ENCODE results near the gene METTL26.

METTL26 gene

DNA sequence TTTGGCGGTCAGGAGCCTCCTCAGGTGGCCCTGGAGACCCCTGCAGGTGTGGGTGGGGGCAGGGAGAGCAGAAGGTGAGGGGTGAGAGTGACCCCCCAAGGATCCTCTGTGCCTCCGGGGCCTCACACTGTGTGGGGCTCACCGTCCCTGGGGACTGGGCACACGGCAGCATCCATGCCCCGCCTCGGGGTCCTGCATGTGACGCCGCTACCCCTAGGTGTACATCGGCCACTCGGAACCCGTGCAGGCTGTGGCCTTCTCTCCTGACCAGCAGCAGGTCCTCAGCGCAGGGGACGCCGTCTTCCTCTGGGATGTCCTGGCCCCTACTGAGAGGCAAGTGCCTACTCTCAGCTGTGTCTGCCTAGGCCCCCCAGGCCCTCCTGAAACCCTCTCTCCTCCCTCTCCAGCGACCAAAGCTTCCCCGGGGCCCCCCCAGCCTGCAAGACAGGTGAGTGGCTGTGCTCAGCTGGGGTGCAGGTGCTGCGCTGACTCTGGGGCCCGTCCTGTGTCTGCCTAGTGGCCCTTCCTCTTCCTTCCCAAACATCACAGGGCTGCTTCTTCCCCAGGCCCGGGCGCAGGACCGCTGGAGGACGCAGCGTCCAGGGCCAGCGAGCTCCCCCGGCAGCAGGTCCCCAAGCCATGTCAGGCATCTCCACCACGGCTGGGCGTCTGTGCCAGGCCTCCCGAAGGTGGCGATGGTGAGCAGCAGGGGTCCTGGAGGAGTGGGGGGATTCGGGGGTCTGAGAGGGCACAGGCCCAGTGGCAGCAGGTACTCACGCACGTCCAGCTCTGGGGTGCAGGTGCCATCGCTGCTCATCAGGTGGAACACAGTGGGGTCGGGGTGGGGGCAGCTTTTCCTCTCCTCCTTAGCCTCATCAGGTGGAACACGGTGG lies 22.8 kb upstream of the METTL26 start:
- no peak for DNase-seq (ENCODE audit: low read depth)

DNA sequence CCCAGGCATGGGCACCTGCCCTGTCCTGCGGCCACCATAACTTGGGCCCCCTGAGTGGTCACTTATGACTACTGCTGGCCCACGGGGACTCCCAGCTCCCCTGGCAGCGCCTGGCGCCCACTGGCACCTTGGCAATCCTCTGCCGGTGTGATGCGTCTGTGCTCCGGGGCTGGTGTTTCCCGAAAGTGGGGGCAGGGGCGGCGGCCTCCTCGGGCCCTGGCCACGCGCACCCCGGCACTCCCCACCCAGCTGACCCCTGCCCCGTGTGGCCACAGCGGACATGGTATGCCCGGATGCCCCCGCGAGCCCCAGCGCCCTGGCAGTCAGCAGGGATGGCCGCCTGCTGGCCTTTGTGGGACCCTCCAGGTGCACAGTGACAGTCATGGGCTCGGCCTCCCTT lies 21.4 kb upstream of the METTL26 start:
- no peak for DNase-seq (ENCODE audit: low read depth)

- DNase-seq (ENCODE audit: low read depth) = no peak
Measured at GRCh38 chr16:654034-654433, 17.9 kb upstream of the METTL26 start.

DNA sequence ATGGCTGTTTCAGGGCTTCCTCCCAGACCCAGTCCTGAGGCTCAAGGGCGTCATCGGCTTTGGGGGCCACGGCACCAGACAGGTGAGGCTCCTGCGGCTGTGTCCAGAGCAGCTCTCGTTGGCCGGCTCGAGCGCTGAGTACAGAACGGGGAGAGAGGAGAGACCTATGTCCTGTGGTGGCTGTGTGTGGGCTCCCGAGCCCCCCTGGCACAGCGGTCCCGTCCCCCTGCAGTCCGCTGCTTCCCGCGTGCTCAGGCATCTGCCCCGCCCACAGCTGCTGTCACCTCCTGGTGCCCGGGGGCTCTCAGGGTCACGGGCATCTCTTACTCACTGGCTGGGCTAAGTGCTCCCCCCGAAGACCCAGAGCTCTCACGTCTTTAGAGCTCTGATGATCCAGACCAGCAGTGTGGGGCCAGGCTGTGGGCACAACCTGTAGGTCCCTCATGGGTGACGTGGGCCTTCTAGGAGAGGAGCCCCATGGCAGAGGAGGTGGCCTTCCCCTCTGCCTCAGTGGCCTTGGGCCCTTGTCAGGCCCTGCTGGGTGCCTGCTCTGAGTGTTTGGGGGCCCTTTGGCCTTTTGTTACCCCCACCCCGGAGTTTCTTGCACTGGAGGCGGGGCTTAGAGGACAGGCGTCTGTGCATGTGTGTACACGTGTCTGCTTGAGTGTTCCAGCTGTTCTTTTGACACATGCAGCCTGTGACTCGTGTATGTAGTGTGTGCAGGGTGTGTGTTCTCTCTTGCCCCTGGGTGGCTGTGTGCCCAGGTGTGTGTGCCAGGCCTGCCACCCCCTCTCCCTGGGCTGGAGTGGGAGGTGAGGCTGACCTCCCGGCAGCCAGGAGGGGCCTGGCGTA lies 16.6 kb upstream of the METTL26 start:
- DNase-seq (ENCODE audit: low read depth) = no peak

DNA sequence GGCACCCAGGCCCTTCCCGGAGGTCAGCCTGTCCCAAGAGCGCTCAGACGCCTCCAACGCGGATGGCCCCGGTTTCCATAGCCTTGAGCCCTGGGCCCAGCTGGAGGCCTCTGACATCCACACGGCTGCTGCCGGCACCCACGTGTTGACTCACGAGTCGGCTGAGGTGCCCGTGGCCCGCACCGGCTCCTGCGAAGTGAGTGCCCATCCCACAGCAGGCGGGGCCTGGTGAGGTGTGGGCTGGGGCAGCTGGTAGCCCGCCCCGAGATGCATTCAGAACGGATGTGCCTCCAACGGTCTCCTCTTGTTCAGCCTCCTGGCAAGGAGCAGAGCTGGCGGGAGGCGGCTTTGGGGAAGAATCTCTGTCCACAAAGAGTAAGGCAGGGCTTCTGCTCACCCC lies 15.7 kb upstream of the METTL26 start:
- no peak for DNase-seq (ENCODE audit: low read depth)

DNA sequence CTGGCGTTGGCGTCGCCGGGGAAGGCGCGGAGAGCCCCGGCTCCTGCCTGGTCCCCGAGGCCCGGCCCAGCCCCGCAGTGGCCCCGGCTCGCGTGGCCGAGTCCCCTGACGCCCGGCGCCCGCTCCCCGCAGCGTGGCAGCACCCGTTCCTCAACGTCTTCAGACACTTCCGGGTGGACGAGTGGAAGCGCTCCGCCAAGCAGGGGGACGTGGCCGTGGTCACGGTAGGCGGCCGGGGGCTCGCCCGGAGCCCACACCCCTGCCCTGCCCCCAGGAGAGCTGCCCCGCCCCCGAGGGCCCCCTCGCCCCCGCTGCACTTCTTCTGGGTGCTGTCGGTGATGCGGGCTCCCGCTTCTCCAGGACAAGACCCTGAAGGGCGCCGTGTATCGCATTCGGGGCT lies 13.5 kb upstream of the METTL26 start:
- DNase-seq (ENCODE audit: low read depth) = no peak

GRCh38 chr16:648781-649589 lies 12.9 kb upstream of the METTL26 start, which contains the start of gene WDR90:
Gene WDR90 (plus strand): TSS chr16:649365. CDS start chr16:649417, 52 bp downstream.
- peak; percentile 91 for DNase-seq (ENCODE audit: low read depth)

DNA sequence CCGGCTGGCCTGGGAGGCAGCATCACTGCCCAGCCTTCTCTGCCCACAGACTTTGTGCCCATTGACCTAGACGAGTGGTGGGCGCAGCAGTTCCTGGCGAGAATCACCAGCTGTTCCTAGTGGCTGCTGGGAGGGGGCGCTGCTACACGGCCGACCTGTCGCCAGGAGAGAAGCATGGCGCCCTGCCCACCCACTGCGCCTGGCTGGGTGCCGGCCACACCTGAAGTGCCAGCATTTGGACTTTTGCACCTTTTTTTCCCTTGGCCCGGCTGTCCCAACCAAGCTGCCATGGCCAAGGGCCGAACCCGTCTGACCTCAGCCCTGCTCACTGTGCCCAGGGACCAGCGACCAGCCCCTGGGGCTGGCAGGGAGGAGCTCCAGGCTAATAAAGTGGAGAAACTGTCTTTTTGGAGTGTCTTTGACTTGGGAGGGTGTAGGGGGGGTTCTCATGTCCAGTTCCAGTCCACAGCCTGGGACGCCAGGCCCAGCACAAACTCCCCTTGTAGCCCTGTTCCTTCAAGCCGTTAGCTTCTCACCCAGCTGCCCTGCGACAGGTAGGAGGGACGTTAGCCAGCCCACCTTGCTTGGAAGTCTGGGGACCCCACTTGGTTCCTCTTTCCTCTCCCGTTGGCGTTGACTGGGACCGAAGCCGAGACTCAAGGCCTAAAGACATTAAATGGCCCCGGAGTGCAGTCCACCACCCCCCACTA lies 12.1 kb upstream of the METTL26 start:
- no peak for DNase-seq (ENCODE audit: low read depth)

DNA sequence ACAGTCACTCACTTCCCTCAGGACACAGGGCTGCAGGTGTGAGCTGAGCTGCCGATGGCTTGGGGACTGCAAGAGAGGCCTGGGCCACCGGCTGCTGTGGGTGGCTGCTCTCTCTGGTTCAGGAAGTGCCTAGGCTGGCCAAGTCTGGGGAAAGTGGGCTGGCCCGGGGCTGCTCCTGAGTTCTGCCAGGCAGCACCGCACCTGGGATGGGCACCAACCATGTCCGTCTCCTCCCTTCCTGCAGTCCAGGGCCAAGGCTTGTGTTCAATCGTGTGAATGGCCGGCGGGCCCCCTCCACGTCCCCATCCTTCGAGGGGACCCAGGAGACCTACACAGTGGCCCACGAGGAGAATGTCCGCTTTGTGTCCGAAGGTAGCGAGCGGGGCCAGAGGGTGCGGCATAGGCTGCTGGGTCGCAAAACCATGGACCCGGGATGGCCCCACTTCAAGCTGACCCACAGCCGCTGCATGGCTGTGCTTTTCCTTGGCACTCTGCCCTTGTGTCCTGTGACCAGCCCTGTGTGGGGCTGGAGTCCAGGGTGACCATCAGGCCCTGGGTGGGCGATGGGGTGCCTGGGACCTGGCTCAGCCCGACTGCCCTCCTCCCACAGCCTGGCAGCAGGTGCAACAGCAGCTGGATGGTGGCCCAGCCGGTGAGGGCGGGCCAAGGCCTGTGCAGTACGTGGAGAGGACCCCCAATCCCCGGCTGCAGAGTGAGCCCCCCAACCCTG lies 11.2 kb upstream of the METTL26 start:
- DNase-seq (ENCODE audit: low read depth) = no peak

- no peak for DNase-seq (ENCODE audit: low read depth)
Measured at GRCh38 chr16:646679-647172, 10.6 kb upstream of the METTL26 start.

DNA sequence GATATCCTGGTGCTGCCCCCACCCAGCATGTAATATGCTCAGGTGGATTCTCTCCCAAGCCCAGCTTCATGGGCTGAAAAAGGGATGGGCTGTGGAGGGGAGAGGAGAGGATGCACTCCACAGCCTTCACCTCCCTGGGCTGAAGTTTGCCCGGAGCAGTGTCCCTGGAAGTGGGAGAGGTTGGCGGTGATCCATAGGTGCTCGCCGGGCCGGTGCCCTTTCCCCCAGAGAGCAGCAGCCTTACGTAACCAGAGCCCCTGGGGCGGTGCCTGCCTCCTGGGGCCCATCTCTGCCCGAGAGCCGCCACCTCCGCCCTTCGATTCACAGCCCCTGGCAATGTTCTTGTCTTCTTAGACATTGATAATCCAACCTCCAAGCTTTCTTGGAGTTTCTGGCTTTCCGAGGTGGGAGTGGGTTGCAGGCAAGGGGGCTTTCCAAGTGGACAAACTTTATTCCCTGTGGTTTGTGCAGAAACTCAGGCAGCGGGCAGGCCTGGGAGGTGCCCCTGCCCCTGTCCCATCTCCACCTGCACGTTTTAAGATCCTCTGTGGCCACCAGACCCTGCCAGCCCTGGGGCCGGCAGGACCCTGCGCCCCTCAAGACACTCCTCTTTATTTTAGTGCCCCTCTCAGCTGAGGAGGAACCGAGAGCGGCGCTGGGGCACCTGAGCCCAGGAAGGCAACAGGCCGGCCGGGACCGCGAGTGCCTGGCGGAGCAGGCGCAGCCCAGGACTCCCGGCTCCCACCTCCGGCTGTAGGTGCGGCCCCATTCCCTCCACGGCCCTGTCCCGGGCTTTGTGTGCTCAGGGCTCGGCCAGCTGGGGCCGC lies 10.0 kb upstream of the METTL26 start:
- no peak for DNase-seq (ENCODE audit: low read depth)

GRCh38 chr16:644556-644955 lies 8.5 kb upstream of the METTL26 start:
- no peak for DNase-seq (ENCODE audit: low read depth)

DNA sequence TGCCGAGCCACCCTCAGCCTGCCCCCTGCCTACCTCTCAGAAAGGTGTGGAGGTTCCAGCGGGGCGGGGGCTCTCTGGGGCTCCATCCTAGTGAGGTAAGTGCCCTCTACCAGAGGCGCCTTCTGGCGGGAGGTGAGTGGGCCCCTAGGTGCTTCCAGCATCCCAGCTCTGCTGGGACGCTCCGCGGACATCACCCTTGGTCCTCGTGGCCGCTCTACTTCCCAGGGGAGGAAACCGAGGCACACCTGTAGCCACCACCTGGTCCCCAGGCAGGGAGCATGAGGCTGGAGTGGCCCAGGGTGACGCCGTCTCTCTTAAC lies 6.9 kb upstream of the METTL26 start:
- DNase-seq (ENCODE audit: low read depth) = no peak

- DNase-seq (ENCODE audit: low read depth) = no peak
Measured at GRCh38 chr16:642189-643049, 6.3 kb upstream of the METTL26 start.

- DNase-seq (ENCODE audit: low read depth) = peak; percentile 46
Measured at GRCh38 chr16:641326-642188, 5.5 kb upstream of the METTL26 start, which contains the start of gene MCRIP2. Gene MCRIP2 (plus strand): TSS chr16:641828. CDS start chr16:641992, 164 bp downstream.

DNA sequence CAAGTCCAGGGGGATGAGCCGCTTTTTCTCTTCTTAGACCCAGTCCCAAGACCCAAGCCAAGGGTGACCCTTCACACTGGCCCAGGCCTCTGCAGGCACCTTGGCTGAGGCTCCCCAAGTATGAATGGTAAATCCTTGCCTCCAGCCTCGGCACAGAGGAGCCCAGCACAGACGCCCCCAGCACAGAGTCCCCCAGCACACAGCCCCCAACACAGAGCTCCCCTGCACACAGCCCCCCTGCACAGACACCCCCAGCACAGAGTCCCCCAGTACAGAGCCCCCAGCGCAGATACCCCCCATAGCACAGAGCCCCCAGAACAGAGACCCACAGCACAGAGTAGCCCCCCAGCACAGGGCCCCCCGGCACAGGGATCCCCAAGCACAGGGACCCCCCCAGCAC lies 4.5 kb upstream of the METTL26 start:
- no peak for DNase-seq (ENCODE audit: low read depth)

DNA sequence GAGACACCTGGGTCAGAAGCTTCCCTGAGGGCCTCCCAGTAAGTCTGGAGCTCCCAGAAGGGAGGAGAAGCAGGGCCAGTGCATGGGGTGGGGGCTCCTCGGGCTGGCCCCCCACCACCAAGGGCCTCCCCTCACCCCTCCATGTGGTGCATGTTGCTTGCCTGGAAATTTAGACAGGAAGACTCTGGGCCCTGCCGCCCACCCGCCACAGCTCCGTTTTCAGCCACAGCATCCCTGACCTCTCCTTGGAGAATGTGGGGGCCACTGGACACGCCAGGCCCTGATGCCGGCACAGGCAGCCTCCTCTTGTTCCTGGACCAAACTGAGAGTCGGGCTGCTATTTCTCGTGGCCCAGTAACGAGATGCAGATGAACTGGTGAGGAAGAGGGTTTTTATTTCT lies 2.7 kb upstream of the METTL26 start:
- DNase-seq (ENCODE audit: low read depth) = no peak

GRCh38 chr16:638034-638543 lies 2.0 kb upstream of the METTL26 start:
- DNase-seq (ENCODE audit: low read depth) = no peak

Measured in stimulated activated CD8-positive, alpha-beta memory T cell treated with anti-CD3 and anti-CD28 coated beads, Interleukin-15, amount 100 ng/mL, for 24 hours (primary cell).